Middle frontal gyrus (tissue), 1 donor: ENCODE measurements around the gene TCFL5.

ENCODE experiments used
- DNase-seq: peaks from one replicate; pipeline ENCODE4 v3.0.0-alpha.2; 2015; ENCODE audit warnings: low spot score; ENCODE audit errors: extremely low spot score

TCFL5 gene

GRCh38 chr20:62896526-62896925 lies 34.9 kb upstream of the TCFL5 start:
- no peak for DNase-seq

DNA sequence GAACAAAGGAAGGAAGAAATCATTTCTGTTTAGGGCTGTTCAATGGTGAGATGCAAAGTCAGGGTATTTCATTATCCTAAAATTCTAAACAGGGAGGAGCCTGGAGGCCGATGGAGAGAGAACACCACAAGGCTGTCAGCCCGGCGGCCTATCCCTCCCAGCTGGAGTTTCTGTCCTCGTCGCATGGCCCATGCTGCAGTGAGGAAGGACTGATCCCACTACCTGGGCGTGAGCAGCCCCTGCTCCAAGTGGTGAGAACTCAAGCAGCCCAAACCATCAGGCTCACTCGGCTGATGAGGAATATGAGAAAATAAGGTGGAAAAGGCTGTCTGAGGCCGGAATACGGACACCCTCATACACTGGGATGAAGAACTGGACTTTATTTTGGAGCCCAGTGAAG lies 33.9 kb upstream of the TCFL5 start:
- no peak for DNase-seq

- DNase-seq = no peak
Observed at GRCh38 chr20:62894261-62894660, 32.6 kb upstream of the TCFL5 start.

- DNase-seq = no peak
Observed at GRCh38 chr20:62893700-62894099, 32.1 kb upstream of the TCFL5 start.

DNA sequence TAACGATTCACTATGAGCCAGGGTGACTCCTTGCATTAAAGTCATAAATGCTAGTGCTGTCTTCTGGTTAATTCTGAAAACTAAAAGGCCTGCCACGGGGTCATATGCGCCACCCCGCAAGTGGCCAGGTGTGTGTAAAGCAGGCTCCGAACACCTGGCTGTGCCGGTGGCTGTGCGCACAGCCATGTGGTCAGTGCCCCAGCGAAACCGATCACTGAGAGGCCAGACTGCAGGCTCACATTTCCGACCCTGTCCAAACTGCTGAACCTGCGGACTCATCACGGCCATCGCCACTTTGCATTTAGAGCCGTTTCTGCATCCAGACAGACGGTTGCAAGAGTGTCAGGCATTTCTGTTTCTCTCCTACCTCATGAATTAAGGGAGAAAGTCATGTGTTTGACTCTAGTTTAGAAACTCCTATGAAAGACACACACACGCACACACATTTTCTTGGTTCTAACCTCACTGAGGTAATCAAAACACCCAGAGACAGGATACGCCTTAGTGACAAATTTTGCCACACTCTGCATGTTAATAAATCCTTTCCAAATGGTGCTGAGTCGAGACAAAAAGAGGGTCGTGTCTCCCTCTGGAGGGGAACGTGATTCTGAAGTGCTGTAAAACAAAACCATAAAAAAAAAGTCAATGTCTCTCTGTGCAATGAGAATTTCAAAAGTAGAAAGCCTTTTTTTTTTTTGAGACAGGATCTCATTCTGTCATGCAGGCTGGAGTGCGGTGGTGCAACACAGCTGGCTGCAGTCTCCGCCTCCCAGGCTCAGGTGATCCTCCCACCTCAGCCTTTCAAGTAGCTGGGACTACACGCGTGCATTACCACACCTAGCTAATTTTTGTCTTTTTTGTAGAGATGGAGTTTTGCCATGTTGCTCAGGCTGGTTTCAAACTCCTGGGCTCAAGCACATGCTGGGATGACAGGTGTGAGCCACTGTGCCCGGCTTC lies 31.0 kb upstream of the TCFL5 start:
- DNase-seq = no peak

GRCh38 chr20:62891111-62891510 lies 29.5 kb upstream of the TCFL5 start:
- no peak for DNase-seq

- no peak for DNase-seq
Observed at GRCh38 chr20:62890444-62890843, 28.8 kb upstream of the TCFL5 start.

- no peak for DNase-seq
Observed at GRCh38 chr20:62889871-62890270, 28.2 kb upstream of the TCFL5 start.

DNA sequence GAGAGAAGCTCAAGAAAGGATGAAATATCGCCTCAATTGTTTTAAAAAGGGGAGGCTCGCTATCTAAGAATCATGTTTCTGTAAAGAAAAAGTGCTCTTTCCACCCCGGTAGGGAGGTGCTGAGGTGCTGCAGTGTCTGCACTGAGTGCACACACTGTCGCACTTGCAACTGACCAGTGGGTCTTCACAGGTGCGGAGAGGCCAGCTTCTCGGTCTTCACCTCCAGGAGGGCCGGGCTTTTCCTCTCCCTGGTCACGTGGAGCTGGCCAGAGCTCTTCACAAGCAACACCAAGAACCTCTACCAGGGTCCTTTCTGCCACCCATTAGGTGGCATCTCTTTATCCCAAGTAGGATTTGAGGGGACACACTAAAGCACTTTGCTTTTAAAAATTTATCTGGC lies 27.8 kb upstream of the TCFL5 start:
- DNase-seq = no peak

DNA sequence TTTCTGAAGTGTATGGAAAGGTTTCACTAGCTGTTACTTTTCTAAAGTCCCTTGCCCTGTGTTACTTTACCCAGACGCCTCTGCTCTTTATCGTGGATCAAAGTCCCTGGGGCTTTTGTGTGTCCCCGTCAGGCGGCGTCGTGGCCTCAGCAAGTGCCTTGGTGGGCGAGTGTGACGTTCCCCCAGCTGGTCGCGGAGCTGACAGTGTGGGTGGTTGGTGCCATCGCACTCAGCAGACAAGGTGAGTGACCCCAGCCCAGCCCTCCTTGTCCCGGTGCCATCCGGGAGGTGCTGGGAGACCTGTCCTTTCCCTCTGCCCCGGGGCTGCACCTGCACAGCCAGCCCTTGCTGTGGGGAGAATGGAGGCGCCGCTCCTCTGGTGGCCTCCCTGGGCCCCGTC lies 27.3 kb upstream of the TCFL5 start:
- no peak for DNase-seq

DNA sequence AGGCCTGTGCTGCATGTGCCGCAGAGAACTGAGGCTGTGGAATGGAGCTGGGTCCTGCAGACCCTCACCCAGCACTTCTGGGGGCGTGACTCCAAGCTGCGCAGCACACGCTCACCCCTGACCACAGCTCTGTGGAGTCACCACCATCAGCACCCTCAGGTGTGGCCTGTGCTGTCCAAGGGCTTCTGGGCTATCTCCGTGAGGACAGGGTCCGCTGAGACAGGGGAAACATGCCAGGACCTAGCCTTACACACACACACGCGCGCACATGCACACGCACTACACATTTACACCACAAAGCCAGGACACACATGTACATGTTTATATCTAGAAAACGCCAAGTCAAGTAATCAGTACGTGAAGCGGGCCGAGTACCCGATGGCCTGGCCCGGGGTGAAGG lies 26.8 kb upstream of the TCFL5 start:
- DNase-seq = no peak

- no peak for DNase-seq
Observed at GRCh38 chr20:62887860-62888239, 26.2 kb upstream of the TCFL5 start.

- no peak for DNase-seq
Observed at GRCh38 chr20:62887152-62887859, 25.7 kb upstream of the TCFL5 start.

DNA sequence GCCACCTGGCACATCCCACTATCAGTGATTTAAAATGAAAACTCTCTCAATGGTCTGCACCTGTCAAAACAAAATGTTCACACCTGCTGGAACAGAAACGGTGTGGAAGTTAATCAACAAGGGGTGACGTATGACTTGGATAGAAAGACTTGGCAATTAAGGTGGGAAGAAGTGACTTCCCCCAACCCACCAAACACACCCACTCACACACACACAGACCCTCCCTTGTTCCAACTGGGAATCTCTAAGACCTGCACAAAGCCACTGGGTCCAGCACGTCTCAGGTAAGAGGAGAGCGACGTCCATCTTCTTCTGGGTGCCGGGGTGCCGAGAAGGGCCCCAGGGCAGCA lies 25.1 kb upstream of the TCFL5 start:
- no peak for DNase-seq

GRCh38 chr20:62885896-62886708 lies 24.5 kb upstream of the TCFL5 start:
- DNase-seq = no peak

DNA sequence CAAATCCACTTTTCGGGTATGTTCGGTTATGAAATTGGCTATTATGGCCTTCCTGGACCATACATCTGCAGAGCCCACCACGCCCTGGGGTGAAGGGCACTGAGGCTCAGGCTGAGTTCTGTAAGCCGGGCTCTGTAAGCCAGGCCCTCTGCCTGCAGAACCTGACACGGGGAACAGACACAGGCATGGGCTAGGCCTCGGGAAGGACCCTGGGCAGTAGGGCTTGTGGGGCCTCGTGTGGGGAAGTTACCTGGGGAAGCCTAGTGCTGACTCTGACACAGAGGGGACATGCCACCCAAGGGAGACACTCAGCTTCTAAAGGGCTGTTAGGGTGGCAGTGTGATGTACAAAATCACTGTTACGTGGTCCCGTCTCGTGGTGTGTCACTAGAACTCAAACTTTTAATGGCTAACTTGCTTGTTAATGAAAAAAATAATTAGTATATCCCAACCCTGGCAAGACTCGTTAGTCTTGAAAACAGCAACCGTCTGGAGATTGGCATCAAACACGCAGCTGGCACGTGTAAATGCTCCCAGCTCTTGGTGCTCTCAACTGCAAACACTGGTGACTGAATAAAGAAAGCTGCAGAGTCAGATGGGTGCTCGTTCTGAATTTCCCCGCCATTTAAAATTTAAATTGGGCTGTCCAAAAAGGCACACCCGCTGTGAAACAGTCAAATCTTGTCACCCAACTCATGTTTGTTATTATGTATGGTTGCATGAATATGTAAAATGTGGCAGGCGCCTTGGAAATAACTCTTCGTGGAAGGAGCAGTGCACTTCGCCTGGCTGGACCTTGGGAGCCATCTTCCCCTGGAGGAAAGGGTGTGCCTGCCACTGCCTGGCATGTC lies 23.6 kb upstream of the TCFL5 start:
- no peak for DNase-seq

DNA sequence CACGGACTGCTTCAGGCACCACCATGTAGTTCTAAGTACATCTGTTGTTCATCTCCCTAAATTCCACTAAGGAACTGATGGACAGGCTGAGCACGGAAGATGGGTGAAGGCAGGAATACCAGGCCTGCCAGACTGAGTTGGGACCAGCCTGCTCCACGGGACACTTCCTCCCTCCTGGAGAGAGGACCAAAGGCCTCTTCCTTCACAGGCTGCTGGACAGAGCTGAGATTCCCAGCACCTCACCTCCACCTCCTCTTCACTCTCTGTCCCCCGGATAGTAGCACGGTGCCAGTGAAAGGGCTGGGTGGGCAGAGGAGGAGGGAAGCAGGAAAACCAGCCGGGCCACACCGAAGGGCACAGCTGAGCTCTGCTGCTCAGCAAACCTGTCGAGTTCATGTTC lies 22.9 kb upstream of the TCFL5 start:
- DNase-seq = no peak

- no peak for DNase-seq
Observed at GRCh38 chr20:62882426-62882825, 20.8 kb upstream of the TCFL5 start.

DNA sequence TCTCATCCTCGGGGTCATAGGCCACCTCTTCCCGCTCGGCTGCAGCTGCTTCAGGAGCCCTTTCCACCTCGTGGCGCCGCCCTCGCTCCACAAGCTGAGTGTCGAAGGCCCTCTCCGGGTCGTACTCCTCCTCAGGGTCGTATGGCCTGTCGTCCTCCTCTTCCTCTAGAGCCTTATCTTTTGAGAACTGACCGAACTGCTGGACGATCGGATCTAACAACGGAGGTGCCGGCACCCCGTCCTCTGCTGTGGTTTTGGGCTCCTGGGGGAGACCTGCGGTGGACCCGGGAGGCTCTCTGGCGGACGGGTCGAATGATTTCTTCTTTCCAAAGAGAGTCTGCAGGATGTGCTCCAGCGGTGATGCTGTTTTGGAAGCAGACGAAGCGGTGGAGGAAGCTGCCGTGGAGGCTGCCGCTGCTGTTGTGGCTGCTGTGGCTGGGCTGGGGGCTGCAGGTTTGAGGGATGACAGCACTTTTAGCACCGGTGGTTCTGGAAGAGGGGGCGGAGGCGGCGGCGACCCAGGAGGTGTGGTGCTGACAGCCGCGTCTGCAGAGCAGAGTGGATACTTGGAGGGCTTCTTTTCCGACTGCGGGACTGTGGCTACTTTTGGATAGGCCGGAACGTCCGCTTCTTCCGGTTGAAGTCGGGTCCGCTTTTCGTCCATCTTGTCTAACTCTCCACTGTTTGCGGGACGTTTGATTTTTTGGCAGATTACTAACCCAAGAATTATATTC lies 20.2 kb upstream of the TCFL5 start:
- DNase-seq = no peak

- DNase-seq = no peak
Observed at GRCh38 chr20:62880935-62881661, 19.5 kb upstream of the TCFL5 start.
